GM12878 (cell line): Measurements from ENCODE around the gene WNK1. TPM values are rescaled to one million over a fixed set of nuclear protein-coding genes. Genes with fewer than 3 reads are reported as not detected.
A peak's percentile ranks its signal among the peaks of the same experiment; 100 is the strongest.

Source experiments
- ATAC-seq: fragments of 200-7000 bp; cut with Tn5 transposase; 3 replicates; pipeline ENCODE4 v1.9.1; 2020; ENCODE audit warnings: mild to moderate bottlenecking, moderate library complexity
- BruUV-seq: library from RNA; stranded (reverse); fragments of 400-500 nt; replicated peaks from 2 replicates; lab custom pipeline; 2021; lab: Mats Ljungman, UMichigan
- CTCF ChIA-PET: fragments of 300-600 bp; sonication (Branson Sonifier 250); formaldehyde crosslinking; extraction: SDS; loops from one replicate; lab custom pipeline; 2021; ENCODE audit warnings: inconsistent platforms; lab: Yijun Ruan, JAX
- POLR2A ChIA-PET: fragments of 350-600 bp; formaldehyde crosslinking; extraction: SDS; loops from one replicate; lab custom pipeline; 2021; ENCODE audit warnings: inconsistent platforms; lab: Charles Lee
- RAD21 ChIA-PET: fragments of 300-600 bp; sonication (Branson Sonifier 250); formaldehyde crosslinking; loops from one replicate; lab custom pipeline; 2023; ENCODE audit warnings: antibody characterized with exemption; ENCODE audit not compliant: unreplicated experiment; lab: Charles Lee
- SMC1A ChIA-PET: fragments of 300-600 bp; sonication (Branson Sonifier 250); formaldehyde crosslinking; loops from one replicate; lab custom pipeline; 2023; ENCODE audit not compliant: unreplicated experiment, uncharacterized antibody; lab: Charles Lee
- DNase-seq: peaks from one replicate; pipeline ENCODE4 v3.0.0-alpha.2; 2011; ENCODE audit warnings: low read depth, low spot score
- FAIRE-seq: peaks from 3 replicates; lab custom pipeline; 2011; peaks lifted over from hg19 to GRCh38; lab: Jason Lieb, UNC
- H2AFZ ChIP-seq: 2 replicates; pipeline ENCODE4 v1.6.0; 2011; ENCODE audit warnings: low read depth, low read length, control low read depth; ENCODE audit not compliant: control insufficient read depth
- H3K27ac ChIP-seq: 2 replicates; pipeline ENCODE4 v1.5.1; 2011; ENCODE audit warnings: control low read depth; ENCODE audit not compliant: control insufficient read depth, insufficient read depth
- H3K27me3 ChIP-seq, 2 experiments: replicated peaks in 1 of 2; 2 replicates each; pipeline versions ENCODE4 v1.6.0 to v1.6.1; 2011; ENCODE audit warnings: low read length in 1 of 2; ENCODE audit not compliant: control insufficient read depth in 2 of 2, insufficient read depth in 2 of 2
- H3K36me3 ChIP-seq, 2 experiments: 2 replicates each; pipeline ENCODE4 v1.5.1; 2011; ENCODE audit warnings: low read length in 1 of 2; ENCODE audit not compliant: control insufficient read depth in 2 of 2, insufficient read depth in 2 of 2
- H3K4me1 ChIP-seq: 2 replicates; pipeline ENCODE4 v1.6.1; 2011; ENCODE audit warnings: mild to moderate bottlenecking, low read length, moderate library complexity, mixed read lengths; ENCODE audit not compliant: control insufficient read depth, insufficient read depth
- H3K4me2 ChIP-seq: 2 replicates; pipeline ENCODE4 v1.6.0; 2011; ENCODE audit warnings: control low read depth; ENCODE audit not compliant: control insufficient read depth, insufficient read depth
- H3K4me3 ChIP-seq: fragments of 200-600 bp; sonication (generic); 2 replicates; pipeline ENCODE4 v1.5.1; 2016
- H3K79me2 ChIP-seq: 2 replicates; pipeline ENCODE4 v1.6.0; 2011; ENCODE audit warnings: low read length; ENCODE audit not compliant: control insufficient read depth, insufficient read depth
- H3K9ac ChIP-seq: 2 replicates; pipeline ENCODE4 v1.8.0; 2011; ENCODE audit warnings: low read length, control low read depth, mixed read lengths; ENCODE audit not compliant: control insufficient read depth, insufficient read depth
- H3K9me3 ChIP-seq: replicated peaks from 3 replicates; pipeline ENCODE4 v1.5.1; 2011; ENCODE audit warnings: mild to moderate bottlenecking, low read length; ENCODE audit not compliant: control insufficient read depth, insufficient read depth
- H4K20me1 ChIP-seq: 2 replicates; pipeline ENCODE4 v1.6.0; 2011; ENCODE audit not compliant: control insufficient read depth, insufficient read depth
- ATF7 ChIP-seq: fragments of 450-650 bp; IDR thresholded peaks from 2 replicates; pipeline ENCODE4 v1.6.1; 2016; ENCODE audit warnings: low read depth, mild to moderate bottlenecking
- BHLHE40 ChIP-seq, 2 experiments: fragments of 450-650 bp in 1 of 2; IDR thresholded peaks; 2 replicates each; pipeline ENCODE4 v1.6.1; 2011 to 2017; ENCODE audit warnings: low read depth in 2 of 2, borderline replicate concordance in 1 of 2, improper control_type of control experiment in 1 of 2, low read length in 1 of 2, mild to moderate bottlenecking in 1 of 2
- CEBPB ChIP-seq, 2 experiments: fragments of 150-350 bp in 1 of 2; IDR thresholded peaks; 2 replicates each; pipeline ENCODE4 v1.6.1; 2012 to 2014; ENCODE audit warnings: low read depth in 2 of 2, low read length in 2 of 2, borderline replicate concordance in 1 of 2, inconsistent platforms in 1 of 2
- EED ChIP-seq: sonication (generic); IDR thresholded peaks from 2 replicates; pipeline ENCODE4 v1.6.1; 2016; ENCODE audit warnings: antibody characterized with exemption, low read depth
- MEF2A ChIP-seq: IDR thresholded peaks from 2 replicates; pipeline ENCODE4 v1.6.1; 2011; ENCODE audit warnings: low read depth, mild to moderate bottlenecking, low read length, moderate library complexity; ENCODE audit not compliant: insufficient read depth
- MTA2 ChIP-seq: fragments of 450-650 bp; IDR thresholded peaks from 2 replicates; pipeline ENCODE4 v1.6.1; 2016; ENCODE audit warnings: low read depth, mild to moderate bottlenecking, moderate library complexity
- NBN ChIP-seq: fragments of 450-650 bp; IDR thresholded peaks from 2 replicates; pipeline ENCODE4 v1.6.1; 2016
- NFYB ChIP-seq: IDR thresholded peaks from 2 replicates; pipeline ENCODE4 v1.6.1; 2011; ENCODE audit warnings: low read depth, mild to moderate bottlenecking, low read length, improper control_type of control experiment, moderate library complexity; ENCODE audit not compliant: insufficient read depth
- POLR2AphosphoS5 ChIP-seq: IDR thresholded peaks from 2 replicates; pipeline ENCODE4 v1.6.1; 2011; ENCODE audit warnings: mild to moderate bottlenecking, low read length, inconsistent platforms
- SMAD1 ChIP-seq: fragments of 450-650 bp; IDR thresholded peaks from 2 replicates; pipeline ENCODE4 v1.6.1; 2018; ENCODE audit warnings: mild to moderate bottlenecking, low read depth; ENCODE audit not compliant: partially characterized antibody
- ZNF24 ChIP-seq: fragments of 450-650 bp; IDR thresholded peaks from 2 replicates; pipeline ENCODE4 v1.6.1; 2017; ENCODE audit warnings: antibody characterized with exemption, mild to moderate bottlenecking
- WGBS: methylation state at CpG from one replicate; pipeline ENCODE4 v1.1.6; 2016; ENCODE audit warnings: low lambda C conversion rate; ENCODE audit not compliant: insufficient replicate concordance, insufficient coverage; ENCODE audit errors: missing lambda C conversion rate; 5-methylcytosine and 5-hydroxymethylcytosine counted together
- in situ Hi-C: fragments of 300-500 bp; cut with MboI; formaldehyde crosslinking; loops from 9 replicates; pipeline ENCODE4 v1.14.3; 2018; ENCODE audit warnings: mixed read lengths
- intact Hi-C: fragments of 100-400 bp; cut with micrococcal nuclease; formaldehyde crosslinking; loops from one replicate; pipeline ENCODE4 v1.14.2; 2022; ENCODE audit not compliant: unreplicated experiment
- polyA plus RNA-seq, 11 experiments: library from polyadenylated mRNA; depleted of rRNA in 4 of 11; unstranded in 6 of 11; stranded (reverse) in 5 of 11; fragments of >200 nt; fragmentation: Nextera tagmentation in 4 of 11; fragmentation: Illumina TruSeq in 1 of 11; extraction: Ambion mirVana in 4 of 11; extraction: Trizol in 1 of 11; gene quantifications; 1 replicate in 1 of 11; 2 replicates in 10 of 11; pipeline versions ENCODE4 v1.2.1 to v1.2.3, GENCODE V29; 2011 to 2016; ENCODE audit warnings: inconsistent platforms in 2 of 11, missing spikeins in 2 of 11, low read depth in 1 of 11
- total RNA-seq, 4 experiments: library from RNA; depleted of rRNA in 3 of 4; stranded (reverse); fragments of >200 nt in 3 of 4; fragmentation: Illumina TruSeq in 1 of 4; extraction: Trizol in 1 of 4; gene quantifications; 2 replicates each; pipeline versions ENCODE4 v1.2.1 to v1.2.3, GENCODE V29; 2013 to 2021
- TF ChIP-seq, protein P1 (sequence below): IDR thresholded peaks from 2 replicates; pipeline ENCODE4 v1.6.1; 2012; ENCODE audit warnings: low read depth, low read length, improper control_type of control experiment
- TF ChIP-seq, protein P2 (sequence below): IDR thresholded peaks from 2 replicates; pipeline ENCODE4 v1.6.1; 2011; ENCODE audit warnings: borderline replicate concordance, low read depth, mild to moderate bottlenecking, moderate library complexity, low read length; ENCODE audit not compliant: insufficient read depth, poor library complexity, severe bottlenecking

The WNK1 gene
- total and polyA plus RNA-seq, 10 of the 15 experiments (the other 5 are each of a cell fraction or from before 2014, with no cell fraction given): 9.6 to 151 (median 86.6) TPM

DNA sequence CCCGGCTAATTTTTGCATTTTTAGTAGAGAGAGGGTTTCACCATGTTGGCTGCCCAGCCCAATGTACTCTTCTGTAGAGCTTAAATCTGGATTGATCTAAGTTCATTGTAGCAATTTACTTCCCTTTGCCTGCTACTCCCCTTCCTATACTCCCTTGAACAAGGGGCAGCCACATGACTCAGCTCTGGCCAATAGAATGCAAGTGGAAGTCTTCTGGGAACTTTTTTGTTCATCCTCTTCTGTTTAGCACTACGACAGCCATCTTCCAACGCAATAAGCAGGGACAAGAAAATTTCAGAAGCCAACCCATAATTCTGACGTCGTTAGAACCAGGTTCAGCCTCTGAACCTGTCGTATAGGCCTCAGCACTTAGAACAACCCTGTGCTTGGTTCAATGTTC lies 203.6 kb downstream of the WNK1 start:
- Histone ChIP-seq H2AFZ (no peak overlapping the region), H3K9me3 (no peaks in the 10 kb centered on the region), H3K27ac (no peak overlapping the region), H3K36me3 (no peaks in the 10 kb centered on the region), H4K20me1 (no peaks in the 10 kb centered on the region), H3K79me2 (no peaks in the 10 kb centered on the region), H3K9ac (no peak overlapping the region), H3K4me2 (no peak overlapping the region), H3K27me3 (peaks cover 0 to 8% of the 10 kb centered on the region in 2 experiments; a peak in 1 of 4 replicates), H3K4me3 (no peak overlapping the region), H3K4me1 (peaks cover 4% of the 10 kb centered on the region; the same call in 1 of the 2 replicates)
- ChIA-PET RAD21 (no interaction called here), CTCF (interaction anchor here (1.1 to 1.2 kb wide), 2 partner anchors 137 to 386 kb away, joined by 3 to 4 read pairs; no protein-coding TSS in a partner anchor), POLR2A (no interaction called here), SMC1A (interaction anchor here (1.1 kb wide), 2 partner anchors 34 to 137 kb away, joined by 3 read pairs; no protein-coding TSS in a partner anchor)
- ATAC-seq (no peak), FAIRE-seq (no peak), DNase-seq (no peak)
- intact Hi-C loops: no loop called here
- 72% methylated on average over 6 of the region's 6 CpGs for WGBS
- in situ Hi-C loops: no loop called here
- no TSS peak for BruUV-seq
- peak; percentile 69 for TF ChIP-seq NFYB
- TF ChIP-seq, protein P1, sequence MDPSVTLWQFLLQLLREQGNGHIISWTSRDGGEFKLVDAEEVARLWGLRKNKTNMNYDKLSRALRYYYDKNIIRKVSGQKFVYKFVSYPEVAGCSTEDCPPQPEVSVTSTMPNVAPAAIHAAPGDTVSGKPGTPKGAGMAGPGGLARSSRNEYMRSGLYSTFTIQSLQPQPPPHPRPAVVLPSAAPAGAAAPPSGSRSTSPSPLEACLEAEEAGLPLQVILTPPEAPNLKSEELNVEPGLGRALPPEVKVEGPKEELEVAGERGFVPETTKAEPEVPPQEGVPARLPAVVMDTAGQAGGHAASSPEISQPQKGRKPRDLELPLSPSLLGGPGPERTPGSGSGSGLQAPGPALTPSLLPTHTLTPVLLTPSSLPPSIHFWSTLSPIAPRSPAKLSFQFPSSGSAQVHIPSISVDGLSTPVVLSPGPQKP: no peak

DNA sequence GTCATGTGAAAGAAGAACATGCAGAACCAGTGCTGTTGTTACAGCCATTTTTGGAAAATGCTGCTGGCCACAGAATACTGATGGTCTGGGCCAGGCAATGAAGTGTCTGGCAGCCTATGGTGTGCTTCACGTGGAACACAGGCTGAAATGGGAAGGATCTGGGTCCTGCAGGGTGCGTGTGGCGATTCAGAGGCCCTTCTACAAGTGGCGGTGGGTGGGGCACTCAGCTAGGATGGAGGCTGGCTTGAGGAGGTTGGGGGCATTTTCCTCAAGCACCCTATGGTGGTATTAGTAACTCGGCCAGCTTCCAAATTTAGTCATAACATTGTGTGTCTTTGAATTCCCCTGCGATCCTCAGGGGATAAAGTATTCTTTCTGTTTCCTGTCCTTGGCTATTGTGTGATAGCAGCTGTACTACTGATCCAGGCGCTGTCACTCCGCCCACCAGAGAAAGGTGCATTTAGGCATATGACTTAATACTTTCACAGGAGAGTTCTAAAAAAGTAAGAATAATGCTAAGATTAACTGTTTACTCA lies 206.3 kb downstream of the WNK1 start:
- ChIA-PET SMC1A (interaction anchor here (0.7 to 2.8 kb wide), 8 partner anchors 9 to 139 kb away, joined by 3 to 11 read pairs (median 4); partner anchors contain the start of gene RAD52), CTCF (interaction anchor here (1.0 to 2.9 kb wide), 8 partner anchors 9 to 647 kb away, joined by 3 to 11 read pairs (median 4); partner anchors contain the start of gene RAD52), RAD21 (interaction anchor here (1.1 to 3.1 kb wide), 6 partner anchors 9 to 344 kb away, joined by 3 to 12 read pairs (median 5); partner anchors contain the start of gene RAD52), POLR2A (interaction anchor here (1.3 kb wide), 1 partner anchor 10 kb away, joined by 3 read pairs; the partner anchor contains the start of gene RAD52)
- no peak overlapping the region for H3K27ac ChIP-seq
- H3K36me3 ChIP-seq: no peaks in the 10 kb centered on the region
- H2AFZ ChIP-seq: peak overlapping the region; percentile 44; the same call in 1 of the 2 replicates
- H3K4me2 ChIP-seq: no peak overlapping the region; the same call in 1 of the 2 replicates
- no peaks in the 10 kb centered on the region for H4K20me1 ChIP-seq
- intact Hi-C loops (loop anchor here (2.0 kb wide), 1 partner anchor 32 kb away; the partner anchor contains the start of gene ERC1), in situ Hi-C loops (no loop called here)
- ATAC-seq (peak; percentile 93), DNase-seq (peak; percentile 61), FAIRE-seq (no peak)
- H3K9me3 ChIP-seq: no peaks in the 10 kb centered on the region
- no peaks in the 10 kb centered on the region for H3K79me2 ChIP-seq
- peaks cover 4% of the 10 kb centered on the region; the same call in 1 of the 2 replicates for H3K4me1 ChIP-seq
- under 1% methylated on average over 7 of the region's 8 CpGs for WGBS
- no peak overlapping the region for H3K9ac ChIP-seq
- H3K27me3 ChIP-seq: peaks cover 0 to 8% of the 10 kb centered on the region in 2 experiments; a peak in 1 of 4 replicates
- no peak overlapping the region for H3K4me3 ChIP-seq
- BruUV-seq: no TSS peak
- TF ChIP-seq ATF7: peak; percentile 84
- no peak for TF ChIP-seq POLR2AphosphoS5
- peak; percentile 79 for TF ChIP-seq EED
- TF ChIP-seq CEBPB (IDR thresholded peaks at IDR 0.05; ENCODE audit: borderline replicate concordance in 1 of 2, low read depth in 2 of 2, low read length in 2 of 2): peak in 1 of 2 experiments; percentile 49; a peak in 1 of 4 replicates
- TF ChIP-seq SMAD1: peak; percentile 59
- TF ChIP-seq BHLHE40 (IDR thresholded peaks at IDR 0.05; ENCODE audit: borderline replicate concordance in 1 of 2, low read depth in 2 of 2, low read length in 1 of 2): 0 out of 4 replicates have a peak, but pooled peaks have one; percentile 5 to 20
- TF ChIP-seq MTA2: peak; percentile 52; the same call in 1 of the 2 replicates
- TF ChIP-seq, protein P2, sequence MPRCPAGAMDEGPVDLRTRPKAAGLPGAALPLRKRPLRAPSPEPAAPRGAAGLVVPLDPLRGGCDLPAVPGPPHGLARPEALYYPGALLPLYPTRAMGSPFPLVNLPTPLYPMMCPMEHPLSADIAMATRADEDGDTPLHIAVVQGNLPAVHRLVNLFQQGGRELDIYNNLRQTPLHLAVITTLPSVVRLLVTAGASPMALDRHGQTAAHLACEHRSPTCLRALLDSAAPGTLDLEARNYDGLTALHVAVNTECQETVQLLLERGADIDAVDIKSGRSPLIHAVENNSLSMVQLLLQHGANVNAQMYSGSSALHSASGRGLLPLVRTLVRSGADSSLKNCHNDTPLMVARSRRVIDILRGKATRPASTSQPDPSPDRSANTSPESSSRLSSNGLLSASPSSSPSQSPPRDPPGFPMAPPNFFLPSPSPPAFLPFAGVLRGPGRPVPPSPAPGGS: peak; percentile 72
- peak; percentile 72 for TF ChIP-seq NBN
- peak; percentile 86 for TF ChIP-seq MEF2A
- no peak for TF ChIP-seq ZNF24
